GM19035 (cell line): ENCODE results near the gene PEX7.
"Not testable (repeated sequence)": the region's sequence is repeated elsewhere in the genome, so short reads cannot be mapped to it uniquely, and the experiment has no call there.

Experiments used
- ATAC-seq: cut with Tn5 transposase; IDR thresholded peaks from one replicate; pipeline ENCODE4 v1.9.1; 2021; ENCODE audit not compliant: unreplicated experiment

The PEX7 gene

GRCh38 chr6:136790411-136791295 lies 31.7 kb upstream of the PEX7 start:
- no peak for ATAC-seq

- peak; percentile 31 for ATAC-seq
These were observed 30.9 kb upstream of the PEX7 start for GRCh38 chr6:136791296-136792094.

- no peak for ATAC-seq
These were observed 30.3 kb upstream of the PEX7 start for GRCh38 chr6:136792095-136792409.

- ATAC-seq = peak; percentile 61
These were observed 29.8 kb upstream of the PEX7 start, which contains the start of gene MAP3K5 for GRCh38 chr6:136792410-136793262. Gene MAP3K5 (minus strand): TSS chr6:136792477. CDS start chr6:136792157, 320 bp downstream.

GRCh38 chr6:136793363-136793762 lies 29.0 kb upstream of the PEX7 start:
- ATAC-seq = no peak

GRCh38 chr6:136795386-136795785 lies 27.0 kb upstream of the PEX7 start:
- ATAC-seq = no peak

GRCh38 chr6:136795996-136796395 lies 26.4 kb upstream of the PEX7 start:
- no peak for ATAC-seq

GRCh38 chr6:136798044-136798443 lies 24.3 kb upstream of the PEX7 start:
- ATAC-seq = no peak

GRCh38 chr6:136801581-136801980 lies 20.8 kb upstream of the PEX7 start:
- ATAC-seq = no peak

GRCh38 chr6:136803608-136804007 lies 18.8 kb upstream of the PEX7 start:
- no peak for ATAC-seq

GRCh38 chr6:136809091-136809860 lies 13.1 kb upstream of the PEX7 start:
- ATAC-seq = no peak

- no peak for ATAC-seq
These were observed 11.1 kb upstream of the PEX7 start for GRCh38 chr6:136811272-136811671.

- ATAC-seq = no peak
These were observed 10.2 kb upstream of the PEX7 start for GRCh38 chr6:136812174-136812573.

GRCh38 chr6:136815608-136816007 lies 6.8 kb upstream of the PEX7 start:
- ATAC-seq = not testable (repeated sequence)

- ATAC-seq = no peak
These were observed 5.7 kb upstream of the PEX7 start for GRCh38 chr6:136816656-136817055.

GRCh38 chr6:136820561-136820960 lies 1.8 kb upstream of the PEX7 start:
- no peak for ATAC-seq

- ATAC-seq = peak; percentile 5
These were observed 381 bp upstream of the PEX7 start for GRCh38 chr6:136822046-136822375.

GRCh38 chr6:136823128-136823660 lies 802 bp downstream of the PEX7 start:
- no peak for ATAC-seq

GRCh38 chr6:136826216-136826615 lies 3.8 kb downstream of the PEX7 start:
- no peak for ATAC-seq

- no peak for ATAC-seq
These were observed 9.6 kb downstream of the PEX7 start for GRCh38 chr6:136831873-136832562.
